ENCODE results near the gene FAM163B. TPM values are rescaled to one million over a fixed set of nuclear protein-coding genes. Genes with fewer than 3 reads are reported as not detected.

The FAM163B gene
- polyA plus RNA-seq, 1 donor (not counting 4 experiments of a cell fraction or from before 2014, with no cell fraction given): not detected

GRCh38 chr9:133568186-133568585, 41.0 kb downstream of the FAM163B start:
- DNase-seq (ENCODE audit: low read depth, low spot score): no peak
- H3K36me3 ChIP-seq (ENCODE audit: control insufficient read depth in 2 of 2, extremely low read depth in 1 of 2, insufficient read depth in 2 of 2, low read length in 2 of 2): no peaks in the 10 kb centered on the region
- H2AFZ ChIP-seq (ENCODE audit: control insufficient read depth, low read length): no peak overlapping the region
- H3K4me2 ChIP-seq (ENCODE audit: control insufficient read depth, extremely low read depth, insufficient read depth, low read depth, low read length): no peak overlapping the region
- dilution Hi-C loops (cut with MboI; ENCODE audit: extremely low pct_ligation_motif_present, low sequenced_read_pairs): no loop called here
- no peak overlapping the region for H3K9ac ChIP-seq (ENCODE audit: control insufficient read depth, extremely low read depth, insufficient read depth, low read length)
- H3K9me3 ChIP-seq (ENCODE audit: control insufficient read depth, low read depth, low read length): no peaks in the 10 kb centered on the region
- H3K27me3 ChIP-seq (ENCODE audit: control insufficient read depth, extremely low read depth, insufficient read depth, low read length): peaks cover 23% of the 10 kb centered on the region
- no peaks in the 10 kb centered on the region for H4K20me1 ChIP-seq (ENCODE audit: control insufficient read depth, extremely low read depth, insufficient read depth, low read length)
- FAIRE-seq: no peak
- no peak overlapping the region for H3K27ac ChIP-seq (ENCODE audit: control insufficient read depth, insufficient read depth, low read length)
- no peaks in the 10 kb centered on the region for H3K4me1 ChIP-seq (ENCODE audit: control insufficient read depth, extremely low read depth, insufficient read depth, low read length)
- no peaks in the 10 kb centered on the region for H3K9me1 ChIP-seq (ENCODE audit: control insufficient read depth, extremely low read depth, insufficient read depth, low read length)
- H3K4me3 ChIP-seq (ENCODE audit: control insufficient read depth in 2 of 3, extremely low read depth in 1 of 3, insufficient read depth in 2 of 3, low read depth in 1 of 3, low read length in 3 of 3): no peak overlapping the region
- H3K79me2 ChIP-seq (ENCODE audit: control insufficient read depth, insufficient read depth, low read length): no peaks in the 10 kb centered on the region
- TF ChIP-seq EZH2 (IDR thresholded peaks at IDR 0.05; ENCODE audit: low read length) (no peak), CTCF (optimal IDR thresholded peaks at IDR 0.05 in 1 of 3, IDR thresholded peaks at IDR 0.05 in 1 of 3, conservative IDR thresholded peaks at IDR 0.05 in 1 of 3; ENCODE audit: extremely low read depth in 1 of 3, insufficient read depth in 2 of 3, low read length in 3 of 3) (no peak)

DNA sequence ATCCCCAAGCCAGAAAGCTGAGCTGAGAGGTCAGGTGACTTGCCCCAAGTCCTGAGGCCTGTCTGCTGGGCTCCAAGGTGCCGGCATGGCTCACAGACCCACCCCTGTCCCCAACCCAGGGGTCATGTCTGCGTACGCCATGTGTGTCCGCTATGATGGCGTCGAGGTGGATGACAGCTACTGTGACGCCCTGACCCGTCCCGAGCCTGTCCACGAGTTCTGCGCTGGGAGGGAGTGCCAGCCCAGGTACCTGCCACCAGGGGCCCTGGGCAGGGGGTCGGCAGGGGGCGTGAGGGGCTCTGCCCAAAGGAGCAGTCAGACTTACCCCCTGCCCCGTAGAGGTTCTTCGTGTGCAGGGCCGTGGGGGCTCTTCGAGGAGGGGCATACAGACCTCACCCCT, 42.4 kb downstream of the FAM163B start:
- Histone ChIP-seq H3K4me2 (ENCODE audit: control insufficient read depth, extremely low read depth, insufficient read depth, low read depth, low read length) (no peak overlapping the region), H3K9me3 (ENCODE audit: control insufficient read depth, low read depth, low read length) (no peaks in the 10 kb centered on the region), H4K20me1 (ENCODE audit: control insufficient read depth, extremely low read depth, insufficient read depth, low read length) (no peaks in the 10 kb centered on the region), H3K9ac (ENCODE audit: control insufficient read depth, extremely low read depth, insufficient read depth, low read length) (no peak overlapping the region), H2AFZ (ENCODE audit: control insufficient read depth, low read length) (no peak overlapping the region), H3K36me3 (ENCODE audit: control insufficient read depth in 2 of 2, extremely low read depth in 1 of 2, insufficient read depth in 2 of 2, low read length in 2 of 2) (no peaks in the 10 kb centered on the region), H3K79me2 (ENCODE audit: control insufficient read depth, insufficient read depth, low read length) (no peaks in the 10 kb centered on the region), H3K27ac (ENCODE audit: control insufficient read depth, insufficient read depth, low read length) (no peak overlapping the region), H3K9me1 (ENCODE audit: control insufficient read depth, extremely low read depth, insufficient read depth, low read length) (no peaks in the 10 kb centered on the region), H3K27me3 (ENCODE audit: control insufficient read depth, extremely low read depth, insufficient read depth, low read length) (peaks cover 18% of the 10 kb centered on the region), H3K4me3 (ENCODE audit: control insufficient read depth in 2 of 3, extremely low read depth in 1 of 3, insufficient read depth in 2 of 3, low read depth in 1 of 3, low read length in 3 of 3) (no peak overlapping the region), H3K4me1 (ENCODE audit: control insufficient read depth, extremely low read depth, insufficient read depth, low read length) (no peaks in the 10 kb centered on the region)
- dilution Hi-C loops (cut with MboI; ENCODE audit: extremely low pct_ligation_motif_present, low sequenced_read_pairs): no loop called here
- FAIRE-seq: no peak
- TF ChIP-seq EZH2 (IDR thresholded peaks at IDR 0.05; ENCODE audit: low read length) (no peak), CTCF (optimal IDR thresholded peaks at IDR 0.05 in 1 of 3, IDR thresholded peaks at IDR 0.05 in 1 of 3, conservative IDR thresholded peaks at IDR 0.05 in 1 of 3; ENCODE audit: extremely low read depth in 1 of 3, insufficient read depth in 2 of 3, low read length in 3 of 3) (no peak)
- no peak for DNase-seq (ENCODE audit: low read depth, low spot score)

Measured in keratinocyte (primary cell).